ENCODE measurements around the gene ANO1.
A peak's percentile ranks its signal among the peaks of the same experiment; 100 is the strongest.
"Not testable (repeated sequence)": the region's sequence is repeated elsewhere in the genome, so short reads cannot be mapped to it uniquely, and the experiment has no call there.

The ANO1 gene

DNA sequence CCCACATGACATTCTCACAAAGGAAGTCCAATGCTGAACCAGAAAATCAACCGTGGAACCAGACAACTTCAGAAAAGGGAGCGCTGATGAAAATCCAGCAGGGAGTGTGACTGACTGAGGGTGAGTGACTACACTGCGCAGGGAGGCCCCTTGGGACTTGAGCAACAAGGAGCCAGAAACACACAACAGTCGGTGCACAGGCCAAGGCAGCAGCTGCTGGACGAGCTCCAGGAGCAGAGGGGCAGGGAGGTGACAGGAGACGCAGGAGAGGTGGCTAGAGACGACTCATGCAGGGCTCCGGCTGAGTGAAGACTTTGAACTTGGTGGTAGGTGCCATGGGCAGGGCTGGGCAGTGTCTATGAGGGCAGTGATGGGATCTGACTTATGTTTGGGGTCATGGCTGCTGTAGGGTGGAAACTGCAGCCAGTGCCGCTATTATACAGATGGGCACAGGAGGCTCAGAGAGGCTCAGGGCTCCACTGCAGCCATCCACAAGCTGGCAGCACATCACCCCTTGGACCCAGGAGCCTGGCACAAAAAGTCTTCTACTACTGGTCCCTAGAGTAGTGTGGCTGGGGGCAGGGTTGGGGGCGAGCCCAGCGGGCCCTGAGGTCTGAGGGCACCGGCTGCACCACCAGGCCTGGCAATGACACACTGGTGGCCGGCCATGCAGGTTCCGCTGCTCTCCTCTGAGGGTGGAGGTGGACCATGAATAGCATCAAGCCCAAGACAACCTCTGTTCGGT is 114.7 kb downstream of the ANO1 start:
- DNase-seq (ENCODE audit: low read depth, low spot score), result no peak
- no peaks in the 10 kb centered on the region for H3K36me3 ChIP-seq (ENCODE audit: insufficient read depth, low read length)
- no peak overlapping the region for H3K9ac ChIP-seq (ENCODE audit: insufficient read length)
- TF ChIP-seq EZH2 (IDR thresholded peaks at IDR 0.05), result no peak
- no peak for TF ChIP-seq FOXP2 (optimal IDR thresholded peaks at IDR 0.05; ENCODE audit: control extremely low read depth, extremely low read length, insufficient read depth)
- TF ChIP-seq POLR2AphosphoS5 (IDR thresholded peaks at IDR 0.05; ENCODE audit: borderline replicate concordance, low read depth, low read length), result no peak
- H3K4me3 ChIP-seq, result no peak overlapping the region
- H3K9me3 ChIP-seq (ENCODE audit: low read depth, low read length), result no peaks in the 10 kb centered on the region
- no peak overlapping the region for H3K27ac ChIP-seq

DNA sequence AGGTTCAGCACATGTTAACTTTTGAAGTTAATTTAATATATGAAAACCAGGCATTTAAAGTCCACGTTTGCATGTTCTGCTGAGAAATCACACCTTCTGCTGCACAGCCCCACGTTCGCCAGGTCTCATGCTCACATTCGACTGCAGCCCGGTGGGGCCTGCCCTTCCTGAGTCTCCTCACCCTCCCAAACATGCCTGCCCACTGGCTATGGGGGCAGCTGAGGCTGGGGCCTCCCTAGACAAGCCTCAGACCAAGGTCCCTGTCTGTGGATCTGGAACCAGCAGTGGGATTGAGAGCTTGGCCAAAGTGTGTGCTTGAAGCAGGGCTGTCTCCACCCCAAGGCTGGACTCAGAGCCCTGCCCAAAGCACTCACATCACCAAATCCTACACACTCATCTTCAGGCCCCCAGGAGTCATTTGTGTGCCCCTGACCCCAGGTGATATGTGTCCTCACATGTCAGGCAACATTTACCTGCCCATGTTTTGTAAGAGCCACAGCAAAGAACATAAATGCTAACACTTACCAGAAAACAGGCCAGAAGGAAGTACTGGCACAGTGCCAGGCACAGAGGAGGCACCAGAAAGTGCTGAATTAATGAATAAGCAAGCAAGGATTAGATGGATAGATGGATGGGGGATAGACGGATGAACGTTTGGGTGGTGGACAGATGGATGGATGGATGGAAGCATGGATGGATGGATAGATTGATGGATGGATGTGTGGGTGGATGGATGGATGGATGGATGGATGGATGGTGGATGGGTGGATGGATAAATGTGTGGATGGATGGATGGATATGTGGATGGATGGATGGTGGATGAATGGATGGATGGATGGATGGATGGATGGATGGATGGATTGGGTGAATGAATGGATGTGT is 115.5 kb downstream of the ANO1 start:
- no peak for DNase-seq (ENCODE audit: low read depth, low spot score)
- TF ChIP-seq FOXP2 (optimal IDR thresholded peaks at IDR 0.05; ENCODE audit: control extremely low read depth, extremely low read length, insufficient read depth) (no peak), POLR2AphosphoS5 (IDR thresholded peaks at IDR 0.05; ENCODE audit: borderline replicate concordance, low read depth, low read length) (no peak), EZH2 (IDR thresholded peaks at IDR 0.05) (no peak)
- Histone ChIP-seq H3K27ac (no peak overlapping the region), H3K9ac (ENCODE audit: insufficient read length) (no peak overlapping the region), H3K36me3 (ENCODE audit: insufficient read depth, low read length) (no peaks in the 10 kb centered on the region), H3K4me3 (no peak overlapping the region), H3K9me3 (ENCODE audit: low read depth, low read length) (no peaks in the 10 kb centered on the region)

DNA sequence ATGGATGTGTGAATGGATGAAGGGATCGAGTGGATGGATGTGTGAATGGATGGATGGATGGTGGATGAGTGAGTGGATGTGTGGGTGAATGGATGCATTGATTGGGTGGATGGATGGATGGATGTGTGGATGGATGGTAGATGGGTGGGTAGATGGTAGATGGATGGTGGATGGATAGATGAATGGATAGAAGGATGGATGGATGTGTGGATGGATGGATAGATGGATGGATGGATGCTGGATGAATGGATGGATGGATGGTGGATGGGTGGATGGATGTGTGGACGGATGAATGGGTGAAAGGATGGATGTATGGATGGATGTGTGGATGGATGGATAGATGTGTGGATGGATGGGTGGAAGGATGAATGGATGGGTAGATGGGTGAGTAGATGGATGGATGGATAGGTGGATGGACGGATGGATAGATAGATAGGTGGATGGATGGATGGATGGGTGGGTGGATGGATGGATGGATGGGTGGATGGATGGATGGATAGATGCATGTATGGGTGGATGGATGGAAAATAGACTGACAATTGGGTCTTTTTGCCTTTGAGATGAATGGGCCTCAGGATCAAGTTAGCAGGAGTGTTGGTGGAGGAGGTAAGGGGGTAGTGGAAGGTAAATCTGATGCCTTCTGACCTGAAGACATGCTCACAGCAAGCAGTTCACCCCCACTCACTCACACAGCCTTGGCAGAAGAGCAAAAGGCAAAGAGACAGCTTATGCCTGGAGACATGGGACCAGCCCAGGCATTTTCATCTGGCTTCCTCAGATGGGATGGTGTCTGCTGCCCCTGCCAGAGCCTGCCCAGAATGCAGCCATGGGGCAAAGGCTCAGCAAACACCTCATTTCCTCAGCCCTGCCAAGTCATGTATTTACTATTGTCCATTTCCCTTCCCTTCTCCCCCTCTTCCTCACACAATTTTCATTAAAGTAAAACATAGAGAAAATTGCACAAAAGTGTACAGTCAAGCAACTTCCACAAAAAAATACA is 117.0 kb downstream of the ANO1 start:
- Histone ChIP-seq H3K27ac (no peak overlapping the region), H3K4me3 (no peak overlapping the region), H3K9ac (ENCODE audit: insufficient read length) (no peak overlapping the region), H3K36me3 (ENCODE audit: insufficient read depth, low read length) (no peaks in the 10 kb centered on the region), H3K9me3 (ENCODE audit: low read depth, low read length) (no peaks in the 10 kb centered on the region)
- TF ChIP-seq EZH2 (IDR thresholded peaks at IDR 0.05) (no peak), FOXP2 (optimal IDR thresholded peaks at IDR 0.05; ENCODE audit: control extremely low read depth, extremely low read length, insufficient read depth) (no peak), POLR2AphosphoS5 (IDR thresholded peaks at IDR 0.05; ENCODE audit: borderline replicate concordance, low read depth, low read length) (no peak)
- DNase-seq (ENCODE audit: low read depth, low spot score), result no peak

DNA sequence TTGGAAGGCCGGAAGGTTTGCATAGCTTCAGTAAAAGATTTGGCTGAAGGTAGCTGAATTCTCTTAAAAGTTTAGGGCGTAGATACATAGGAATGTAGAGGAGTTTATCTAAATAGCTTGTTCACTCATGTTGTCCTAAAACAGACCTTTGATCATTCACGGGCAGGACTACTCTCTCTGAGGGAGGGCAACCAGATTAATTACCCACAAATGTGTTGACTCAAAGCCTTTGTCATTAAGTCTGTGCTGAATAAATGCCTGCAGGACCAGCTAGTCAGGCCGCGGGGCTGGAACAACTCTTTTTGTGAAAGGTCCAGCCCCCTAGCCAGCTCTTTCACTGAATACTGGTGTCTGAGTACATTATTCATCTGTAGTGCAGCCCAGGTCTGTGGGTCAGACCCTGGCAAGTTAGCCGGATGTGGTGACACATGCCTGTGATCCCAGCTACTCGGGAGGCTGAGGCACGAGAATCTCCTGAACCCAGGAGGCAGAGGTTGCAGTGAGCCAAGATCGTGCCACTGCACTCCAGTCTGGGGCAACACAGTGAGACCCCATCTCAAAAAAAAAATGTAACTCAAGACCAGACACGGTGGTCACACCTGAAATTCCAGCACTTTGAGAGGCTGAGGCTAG is 122.2 kb downstream of the ANO1 start:
- no peak for DNase-seq (ENCODE audit: low read depth, low spot score)
- Histone ChIP-seq H3K9me3 (ENCODE audit: low read depth, low read length) (no peaks in the 10 kb centered on the region), H3K9ac (ENCODE audit: insufficient read length) (no peak overlapping the region), H3K4me3 (no peak overlapping the region), H3K27ac (no peak overlapping the region), H3K36me3 (ENCODE audit: insufficient read depth, low read length) (peaks cover 9% of the 10 kb centered on the region)
- TF ChIP-seq EZH2 (IDR thresholded peaks at IDR 0.05) (no peak), FOXP2 (optimal IDR thresholded peaks at IDR 0.05; ENCODE audit: control extremely low read depth, extremely low read length, insufficient read depth) (no peak), POLR2AphosphoS5 (IDR thresholded peaks at IDR 0.05; ENCODE audit: borderline replicate concordance, low read depth, low read length) (no peak)

DNA sequence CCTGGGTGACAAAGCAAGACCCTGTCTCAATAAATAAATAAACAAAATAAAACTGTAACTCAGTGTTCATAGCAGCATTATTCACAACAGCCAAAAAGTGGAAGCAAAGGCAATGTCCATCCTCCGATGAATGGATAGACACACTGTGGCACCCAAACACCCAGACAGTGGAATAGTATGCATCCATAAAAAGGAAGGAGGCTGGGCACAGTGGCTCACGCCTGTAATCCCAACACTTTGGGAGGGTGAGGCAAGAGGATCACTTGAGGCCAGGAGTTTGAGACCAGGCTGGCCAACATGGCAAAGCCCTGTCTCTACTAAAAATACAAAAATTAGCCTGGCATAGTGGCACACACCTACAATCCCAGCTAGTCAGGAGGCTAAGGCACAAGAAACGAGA is 122.9 kb downstream of the ANO1 start:
- not testable (repeated sequence) for H3K27ac ChIP-seq; H3K4me3 ChIP-seq; H3K9ac ChIP-seq (ENCODE audit: insufficient read length); H3K9me3 ChIP-seq (ENCODE audit: low read depth, low read length); DNase-seq (ENCODE audit: low read depth, low spot score)
- peaks cover 16% of the 10 kb centered on the region for H3K36me3 ChIP-seq (ENCODE audit: insufficient read depth, low read length)

DNA sequence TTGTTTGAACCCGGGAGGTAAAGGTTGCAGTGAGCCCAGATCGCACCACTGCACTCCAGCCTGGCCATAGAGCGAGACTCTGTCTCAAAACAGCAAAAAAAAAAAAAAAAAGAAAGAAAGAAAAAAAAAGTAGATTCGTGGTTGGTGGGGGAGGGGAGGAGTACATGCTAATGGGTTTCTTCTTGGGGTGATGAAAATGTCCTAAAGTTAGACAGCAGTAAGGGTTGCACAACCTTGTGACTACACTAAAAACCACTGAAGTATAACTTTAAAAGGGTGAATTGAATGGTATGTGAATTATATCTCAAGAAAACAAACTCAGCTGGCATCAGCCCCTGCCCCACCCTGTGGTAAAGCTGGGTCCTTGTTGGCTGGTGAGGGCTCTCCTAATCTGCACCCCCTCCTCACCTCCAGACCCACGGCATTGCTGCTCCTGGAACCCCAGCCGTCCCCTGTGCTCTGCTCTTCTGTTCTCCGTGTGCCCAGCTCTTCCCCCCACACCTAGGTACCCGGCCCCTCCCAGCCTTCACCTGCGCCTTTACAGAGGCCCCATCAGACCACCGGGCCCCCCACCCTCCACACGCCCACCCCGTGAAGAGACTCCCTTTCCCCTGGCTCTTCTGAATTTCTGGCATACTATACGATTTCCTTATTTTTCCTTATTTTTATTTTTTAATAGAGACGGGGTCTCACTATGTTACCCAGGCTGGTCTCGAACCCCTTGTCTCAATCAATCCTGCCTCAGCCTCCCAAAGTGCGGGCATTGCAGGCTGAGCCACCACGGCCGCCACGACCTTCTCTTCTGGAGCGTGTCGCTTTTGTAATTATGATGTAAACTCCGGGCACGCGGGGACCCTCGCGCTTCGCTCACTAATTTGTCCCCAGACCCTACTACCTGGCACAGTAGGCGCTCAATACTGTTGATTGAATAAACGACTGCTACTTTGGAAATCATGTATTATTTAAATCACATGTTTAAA is 124.1 kb downstream of the ANO1 start:
- peaks cover 27% of the 10 kb centered on the region for H3K36me3 ChIP-seq (ENCODE audit: insufficient read depth, low read length)
- no peaks in the 10 kb centered on the region for H3K9me3 ChIP-seq (ENCODE audit: low read depth, low read length)
- H3K4me3 ChIP-seq, result peak overlapping the region; percentile 93
- TF ChIP-seq FOXP2 (optimal IDR thresholded peaks at IDR 0.05; ENCODE audit: control extremely low read depth, extremely low read length, insufficient read depth) (no peak), EZH2 (IDR thresholded peaks at IDR 0.05) (no peak), POLR2AphosphoS5 (IDR thresholded peaks at IDR 0.05; ENCODE audit: borderline replicate concordance, low read depth, low read length) (no peak)
- peak overlapping the region; percentile 66 for H3K9ac ChIP-seq (ENCODE audit: insufficient read length)
- DNase-seq (ENCODE audit: low read depth, low spot score), result no peak
- no peak overlapping the region for H3K27ac ChIP-seq

All from SK-N-MC (cell line).